Measurements from ENCODE around the gene MSH3.
"Not testable (repeated sequence)": the region's sequence is repeated elsewhere in the genome, so short reads cannot be mapped to it uniquely, and the experiment has no call there.

Gene MSH3

DNA sequence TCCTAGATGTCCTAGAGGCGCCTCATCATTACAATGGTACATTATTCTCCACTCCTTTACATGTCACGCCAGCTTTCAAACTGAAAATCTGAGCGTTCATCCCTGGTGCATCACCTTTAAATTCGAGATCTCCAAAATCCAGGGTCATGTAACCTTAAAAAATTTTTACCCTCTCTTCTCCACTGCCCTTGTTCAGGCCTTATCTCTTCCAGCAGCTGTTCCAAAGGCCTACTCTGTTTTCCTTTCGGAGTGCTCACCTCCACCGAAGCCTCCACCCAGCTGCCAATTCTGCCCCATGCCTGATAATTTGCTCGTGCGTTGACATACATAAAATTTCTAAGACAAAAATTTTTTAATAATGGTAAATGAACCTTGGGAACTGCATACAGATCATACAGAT, 950 bp upstream of the MSH3 start:
- in situ Hi-C loops (cut with HindIII; ENCODE audit: low sequenced_read_pairs): no loop called here

GRCh38 chr5:80654054-80654390, 430 bp upstream of the MSH3 start:
- TF ChIP-seq, protein P1, sequence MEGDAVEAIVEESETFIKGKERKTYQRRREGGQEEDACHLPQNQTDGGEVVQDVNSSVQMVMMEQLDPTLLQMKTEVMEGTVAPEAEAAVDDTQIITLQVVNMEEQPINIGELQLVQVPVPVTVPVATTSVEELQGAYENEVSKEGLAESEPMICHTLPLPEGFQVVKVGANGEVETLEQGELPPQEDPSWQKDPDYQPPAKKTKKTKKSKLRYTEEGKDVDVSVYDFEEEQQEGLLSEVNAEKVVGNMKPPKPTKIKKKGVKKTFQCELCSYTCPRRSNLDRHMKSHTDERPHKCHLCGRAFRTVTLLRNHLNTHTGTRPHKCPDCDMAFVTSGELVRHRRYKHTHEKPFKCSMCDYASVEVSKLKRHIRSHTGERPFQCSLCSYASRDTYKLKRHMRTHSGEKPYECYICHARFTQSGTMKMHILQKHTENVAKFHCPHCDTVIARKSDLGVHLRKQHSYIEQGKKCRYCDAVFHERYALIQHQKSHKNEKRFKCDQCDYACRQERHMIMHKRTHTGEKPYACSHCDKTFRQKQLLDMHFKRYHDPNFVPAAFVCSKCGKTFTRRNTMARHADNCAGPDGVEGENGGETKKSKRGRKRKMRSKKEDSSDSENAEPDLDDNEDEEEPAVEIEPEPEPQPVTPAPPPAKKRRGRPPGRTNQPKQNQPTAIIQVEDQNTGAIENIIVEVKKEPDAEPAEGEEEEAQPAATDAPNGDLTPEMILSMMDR (IDR thresholded peaks at IDR 0.05; ENCODE audit: low read depth, low read length): no peak
- no peak for DNase-seq (ENCODE audit: low read depth, low spot score)
- in situ Hi-C loops (cut with HindIII; ENCODE audit: low sequenced_read_pairs): no loop called here
- peak overlapping the region; percentile 80 for H3K4me3 ChIP-seq (ENCODE audit: low read depth, low read length)

More for the DNA sequence above, 950 bp upstream of the MSH3 start:
- peak overlapping the region; percentile 80 for H3K4me3 ChIP-seq (ENCODE audit: low read depth, low read length)
- no peak for DNase-seq (ENCODE audit: low read depth, low spot score)
- TF ChIP-seq, protein P1 (IDR thresholded peaks at IDR 0.05; ENCODE audit: low read depth, low read length): no peak

DNA sequence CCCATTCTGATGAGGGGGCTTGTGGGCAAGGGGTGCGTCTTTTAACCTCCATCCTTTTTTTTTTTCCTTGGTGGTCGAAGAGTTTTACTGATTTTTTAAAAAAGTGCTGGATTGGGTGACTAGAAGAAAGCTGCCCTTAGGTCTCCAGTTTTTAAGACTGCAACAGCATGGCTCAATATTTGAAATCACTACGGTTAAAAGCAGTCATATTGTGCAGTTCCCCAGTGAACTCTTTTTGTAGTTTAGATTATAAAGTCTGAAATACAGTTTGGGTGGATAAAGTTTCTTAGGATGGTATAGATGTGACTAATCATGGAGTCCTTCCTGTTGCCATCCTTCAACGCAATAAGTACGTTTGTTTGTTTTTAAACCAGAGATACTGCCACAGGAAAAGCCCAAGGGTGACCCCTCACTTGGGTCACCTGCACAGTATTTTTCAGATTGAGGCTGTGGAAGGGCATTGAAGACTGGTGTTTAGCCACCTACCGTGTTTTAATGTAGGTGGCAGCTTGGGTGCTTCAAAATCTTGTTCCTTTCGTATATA, 851 bp downstream of the MSH3 start:
- peak overlapping the region; percentile 80 for H3K4me3 ChIP-seq (ENCODE audit: low read depth, low read length)
- in situ Hi-C loops (cut with HindIII; ENCODE audit: low sequenced_read_pairs): no loop called here
- TF ChIP-seq, protein P1 (IDR thresholded peaks at IDR 0.05; ENCODE audit: low read depth, low read length): no peak
- DNase-seq (ENCODE audit: low read depth, low spot score): no peak

DNA sequence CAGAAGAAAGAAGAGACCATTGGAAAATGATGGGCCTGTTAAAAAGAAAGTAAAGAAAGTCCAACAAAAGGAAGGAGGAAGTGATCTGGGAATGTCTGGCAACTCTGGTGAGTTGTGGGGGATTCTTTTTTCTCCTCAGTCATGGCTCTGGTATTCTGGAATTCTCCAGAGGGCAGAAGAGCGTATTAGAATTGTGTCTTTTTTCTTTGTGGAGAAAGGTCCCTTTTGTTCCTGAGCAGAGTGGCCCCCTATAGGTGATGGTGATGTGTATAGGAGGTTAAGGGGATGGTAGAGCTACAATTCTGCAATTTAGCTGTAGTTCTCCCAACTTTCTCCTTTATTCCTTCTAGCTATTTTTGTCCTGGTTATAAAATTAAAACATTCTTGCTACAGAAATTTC, 2.0 kb downstream of the MSH3 start:
- H3K4me3 ChIP-seq (ENCODE audit: low read depth, low read length): no peak overlapping the region
- in situ Hi-C loops (cut with HindIII; ENCODE audit: low sequenced_read_pairs): no loop called here
- DNase-seq (ENCODE audit: low read depth, low spot score): no peak
- TF ChIP-seq, protein P1 (IDR thresholded peaks at IDR 0.05; ENCODE audit: low read depth, low read length): no peak

DNA sequence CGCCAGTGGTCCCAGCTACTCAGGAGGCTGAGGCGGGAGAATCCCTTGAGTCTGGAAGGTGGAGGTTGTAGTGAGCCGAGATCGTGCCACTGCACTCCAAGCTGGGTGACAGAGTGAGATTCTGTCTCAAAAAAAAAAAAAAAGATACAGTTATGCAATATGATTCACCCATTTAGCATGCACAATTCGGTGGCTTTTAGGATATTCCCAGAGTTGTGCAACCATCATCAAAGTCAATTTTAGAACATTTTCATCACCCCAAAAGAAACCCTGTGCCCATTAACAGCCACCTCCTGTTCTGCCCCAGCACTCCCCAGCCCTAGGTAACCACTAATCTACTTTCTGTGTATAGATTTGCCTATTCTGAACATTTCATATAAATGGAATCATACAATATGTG, 4.7 kb downstream of the MSH3 start:
- in situ Hi-C loops (cut with HindIII; ENCODE audit: low sequenced_read_pairs): no loop called here
- no peak overlapping the region for H3K4me3 ChIP-seq (ENCODE audit: low read depth, low read length)
- DNase-seq (ENCODE audit: low read depth, low spot score): no peak
- TF ChIP-seq, protein P1 (IDR thresholded peaks at IDR 0.05; ENCODE audit: low read depth, low read length): no peak

DNA sequence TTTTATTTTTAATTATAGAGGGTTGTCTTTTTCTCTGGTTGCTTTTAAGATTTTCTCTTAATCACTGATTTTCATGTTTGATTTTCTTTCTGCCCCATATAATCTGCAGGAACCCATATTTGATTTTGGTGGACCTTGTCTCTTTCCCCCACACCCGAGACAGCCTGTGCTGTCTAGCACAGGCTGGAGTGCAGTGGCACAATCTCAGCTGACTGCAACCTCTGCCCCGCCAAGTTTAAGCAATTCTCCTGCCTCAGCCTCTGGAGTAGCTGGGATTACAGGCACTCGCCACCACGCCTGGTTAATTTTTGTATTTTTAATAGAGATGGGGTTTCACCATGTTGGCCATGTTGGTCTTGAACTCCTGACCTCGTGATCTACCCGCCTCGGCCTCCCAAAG, 6.2 kb downstream of the MSH3 start:
- in situ Hi-C loops (cut with HindIII; ENCODE audit: low sequenced_read_pairs); DNase-seq (ENCODE audit: low read depth, low spot score); H3K4me3 ChIP-seq (ENCODE audit: low read depth, low read length): not testable (repeated sequence)

GRCh38 chr5:80662108-80662507, 7.7 kb downstream of the MSH3 start:
- TF ChIP-seq, protein P1 (IDR thresholded peaks at IDR 0.05; ENCODE audit: low read depth, low read length): no peak
- no peak overlapping the region for H3K4me3 ChIP-seq (ENCODE audit: low read depth, low read length)
- in situ Hi-C loops (cut with HindIII; ENCODE audit: low sequenced_read_pairs): no loop called here
- no peak for DNase-seq (ENCODE audit: low read depth, low spot score)
